HepG2 (cell line): ENCODE measurements around the gene CCDC85A.

Source experiments
- AHR ChIP-seq: IDR thresholded peaks from 2 replicates; pipeline ENCODE4 v1.6.1; 2018; ENCODE audit warnings: missing genetic modification reagents, missing compliant biosample characterization
- EP300 ChIP-seq, 3 experiments: sonication (generic) in 1 of 3; formaldehyde crosslinking in 1 of 3; IDR thresholded peaks; 2 replicates each; pipeline versions ENCODE4 v1.5.1 to v1.6.1; 2011 to 2020; ENCODE audit warnings: low read depth in 2 of 3, low read length in 2 of 3, borderline replicate concordance in 1 of 3, improper control_type of control experiment in 1 of 3, mild to moderate bottlenecking in 1 of 3, missing genetic modification reagents in 1 of 3, moderate library complexity in 1 of 3
- RARG ChIP-seq: sonication (generic); formaldehyde crosslinking; IDR thresholded peaks from 2 replicates; pipeline ENCODE4 v1.4.0; 2020; ENCODE audit warnings: low read depth, mild to moderate bottlenecking, missing genetic modification reagents
- TAF1 ChIP-seq: sonication (generic); formaldehyde crosslinking; IDR thresholded peaks from 2 replicates; pipeline ENCODE4 v1.4.0; 2020; ENCODE audit warnings: missing genetic modification reagents
- TBX3 ChIP-seq: fragments of 450-650 bp; IDR thresholded peaks from 2 replicates; pipeline ENCODE4 v1.6.1; 2017; ENCODE audit warnings: antibody characterized with exemption, mild to moderate bottlenecking, inconsistent platforms, borderline replicate concordance
- TF ChIP-seq, protein P1 (sequence below): sonication (generic); formaldehyde crosslinking; IDR thresholded peaks from 2 replicates; pipeline ENCODE4 v1.8.1; 2023; ENCODE audit warnings: mild to moderate bottlenecking, missing genetic modification reagents
- TF ChIP-seq, protein P2 (sequence below): sonication (generic); formaldehyde crosslinking; conservative IDR thresholded peaks from 2 replicates; pipeline ENCODE4 v1.4.0; 2020; ENCODE audit warnings: missing genetic modification reagents
- TF ChIP-seq, protein P3 (sequence below): sonication (generic); formaldehyde crosslinking; IDR thresholded peaks from 2 replicates; pipeline ENCODE4 v1.5.0; 2020; ENCODE audit warnings: mild to moderate bottlenecking, missing genetic modification reagents, moderate library complexity

DNA sequence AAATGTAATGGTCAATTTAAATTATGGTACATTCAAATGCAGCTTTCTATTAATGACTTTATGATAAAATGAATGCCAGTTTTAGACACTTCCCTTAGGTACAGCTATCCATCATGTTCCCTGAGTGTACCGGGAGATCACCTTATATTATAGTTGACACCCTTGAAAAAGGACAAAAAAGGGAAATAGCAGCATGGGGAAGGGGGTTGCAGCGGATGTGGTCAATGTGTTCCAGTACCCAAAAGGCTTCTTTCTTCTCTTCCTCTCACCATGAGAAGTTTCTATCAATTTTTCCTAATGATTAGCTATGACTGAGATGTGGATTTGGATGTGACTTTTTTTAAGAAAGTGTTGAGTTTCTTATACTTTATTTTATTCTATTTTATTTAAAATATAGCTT, 154.4 kb downstream of the CCDC85A start:
- TF ChIP-seq, protein P1, sequence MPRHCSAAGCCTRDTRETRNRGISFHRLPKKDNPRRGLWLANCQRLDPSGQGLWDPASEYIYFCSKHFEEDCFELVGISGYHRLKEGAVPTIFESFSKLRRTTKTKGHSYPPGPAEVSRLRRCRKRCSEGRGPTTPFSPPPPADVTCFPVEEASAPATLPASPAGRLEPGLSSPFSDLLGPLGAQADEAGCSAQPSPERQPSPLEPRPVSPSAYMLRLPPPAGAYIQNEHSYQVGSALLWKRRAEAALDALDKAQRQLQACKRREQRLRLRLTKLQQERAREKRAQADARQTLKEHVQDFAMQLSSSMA (CRISPR knock-in tag), result no peak
- TF ChIP-seq TBX3 (no peak), RARG (CRISPR knock-in tag) (no peak), EP300 (IDR thresholded peaks at IDR 0.05; ENCODE audit: low read depth in 2 of 2, low read length in 2 of 2) (no peak), EP300 (CRISPR knock-in tag; IDR thresholded peaks at IDR 0.05; ENCODE audit: borderline replicate concordance) (no peak), AHR (CRISPR knock-in tag) (no peak), TAF1 (CRISPR knock-in tag) (no peak)
- TF ChIP-seq, protein P2, sequence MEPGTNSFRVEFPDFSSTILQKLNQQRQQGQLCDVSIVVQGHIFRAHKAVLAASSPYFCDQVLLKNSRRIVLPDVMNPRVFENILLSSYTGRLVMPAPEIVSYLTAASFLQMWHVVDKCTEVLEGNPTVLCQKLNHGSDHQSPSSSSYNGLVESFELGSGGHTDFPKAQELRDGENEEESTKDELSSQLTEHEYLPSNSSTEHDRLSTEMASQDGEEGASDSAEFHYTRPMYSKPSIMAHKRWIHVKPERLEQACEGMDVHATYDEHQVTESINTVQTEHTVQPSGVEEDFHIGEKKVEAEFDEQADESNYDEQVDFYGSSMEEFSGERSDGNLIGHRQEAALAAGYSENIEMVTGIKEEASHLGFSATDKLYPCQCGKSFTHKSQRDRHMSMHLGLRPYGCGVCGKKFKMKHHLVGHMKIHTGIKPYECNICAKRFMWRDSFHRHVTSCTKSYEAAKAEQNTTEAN (CRISPR knock-in tag), result no peak
- TF ChIP-seq, protein P3, sequence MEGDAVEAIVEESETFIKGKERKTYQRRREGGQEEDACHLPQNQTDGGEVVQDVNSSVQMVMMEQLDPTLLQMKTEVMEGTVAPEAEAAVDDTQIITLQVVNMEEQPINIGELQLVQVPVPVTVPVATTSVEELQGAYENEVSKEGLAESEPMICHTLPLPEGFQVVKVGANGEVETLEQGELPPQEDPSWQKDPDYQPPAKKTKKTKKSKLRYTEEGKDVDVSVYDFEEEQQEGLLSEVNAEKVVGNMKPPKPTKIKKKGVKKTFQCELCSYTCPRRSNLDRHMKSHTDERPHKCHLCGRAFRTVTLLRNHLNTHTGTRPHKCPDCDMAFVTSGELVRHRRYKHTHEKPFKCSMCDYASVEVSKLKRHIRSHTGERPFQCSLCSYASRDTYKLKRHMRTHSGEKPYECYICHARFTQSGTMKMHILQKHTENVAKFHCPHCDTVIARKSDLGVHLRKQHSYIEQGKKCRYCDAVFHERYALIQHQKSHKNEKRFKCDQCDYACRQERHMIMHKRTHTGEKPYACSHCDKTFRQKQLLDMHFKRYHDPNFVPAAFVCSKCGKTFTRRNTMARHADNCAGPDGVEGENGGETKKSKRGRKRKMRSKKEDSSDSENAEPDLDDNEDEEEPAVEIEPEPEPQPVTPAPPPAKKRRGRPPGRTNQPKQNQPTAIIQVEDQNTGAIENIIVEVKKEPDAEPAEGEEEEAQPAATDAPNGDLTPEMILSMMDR (CRISPR knock-in tag), result no peak
